Measurements from ENCODE around the gene TTLL3.

The TTLL3 gene

DNA sequence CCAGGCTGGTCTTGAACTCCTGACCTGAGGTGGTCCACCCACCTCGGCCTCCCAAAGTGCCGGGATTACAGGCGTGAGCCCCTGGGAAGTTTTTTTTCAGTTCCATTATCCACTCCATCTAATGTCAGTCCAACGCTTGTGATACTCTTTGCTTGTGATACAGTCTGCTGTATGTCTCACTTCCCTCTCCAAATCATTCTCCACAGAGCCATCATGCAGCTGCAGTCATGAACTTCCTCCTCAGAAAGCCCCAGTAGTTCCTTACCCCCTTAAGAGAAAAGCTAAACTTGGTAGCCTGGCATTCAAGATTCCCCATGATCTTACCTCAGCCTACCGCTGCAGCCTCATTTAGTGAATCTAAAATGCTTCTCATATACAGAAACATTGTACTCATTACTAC is 14.9 kb upstream of the TTLL3 start:
- H3K4me1 ChIP-seq (ENCODE audit: control insufficient read depth in 1 of 2, insufficient read depth in 2 of 2, low read length in 2 of 2): peaks cover 3% of the 10 kb centered on the region in 2 experiments

DNA sequence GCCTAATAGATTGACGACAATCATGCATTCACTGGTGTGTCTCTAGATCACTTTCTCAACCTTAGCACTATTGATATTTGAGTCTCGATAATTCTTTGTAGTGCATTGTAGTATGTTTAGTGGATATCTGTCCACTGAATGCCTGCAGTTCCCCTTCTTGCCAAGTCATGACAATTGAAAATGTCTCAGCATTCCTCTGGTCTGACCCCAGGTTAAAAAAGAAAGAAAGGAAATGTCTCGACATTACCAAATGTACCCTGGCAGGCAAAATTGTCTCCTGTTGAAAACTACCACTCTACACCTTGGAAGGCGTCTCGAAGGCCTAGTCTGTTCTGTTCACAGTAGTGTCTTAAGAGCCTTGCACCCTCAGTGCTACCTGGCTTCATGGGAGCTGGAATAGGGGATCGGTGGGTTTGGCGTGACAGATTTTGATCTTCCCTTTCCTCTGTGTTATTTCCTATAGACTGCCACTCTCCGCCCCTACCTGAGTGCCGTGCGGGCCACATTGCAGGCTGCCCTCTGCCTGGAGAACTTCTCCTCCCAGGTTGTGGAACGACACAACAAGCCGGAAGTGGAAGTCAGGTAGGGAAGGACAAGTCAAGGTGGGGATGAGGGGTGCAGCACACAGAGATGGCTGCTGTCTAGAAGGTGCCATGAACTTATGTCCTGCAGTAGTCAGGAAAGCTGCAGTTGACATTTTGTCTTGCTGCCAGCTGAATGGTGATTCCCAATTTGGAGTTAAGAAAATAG is 12.7 kb upstream of the TTLL3 start:
- Histone ChIP-seq H2BK120ac (ENCODE audit: insufficient read depth, low read length, poor library complexity) (no peak overlapping the region), H3K79me2 (ENCODE audit: control insufficient read depth, insufficient read depth, low read length, poor library complexity) (peaks cover 12% of the 10 kb centered on the region), H3K9me3 (ENCODE audit: insufficient read depth, low read depth, low read length) (no peaks in the 10 kb centered on the region), H3K27me3 (ENCODE audit: insufficient read depth, low read length) (no peaks in the 10 kb centered on the region), H4K91ac (ENCODE audit: low read depth, low read length) (no peak overlapping the region), H3K36me3 (ENCODE audit: control insufficient read depth in 1 of 2, insufficient read depth in 2 of 2, low read length in 2 of 2) (peaks cover 32 to 50% of the 10 kb centered on the region in 2 experiments), H3K4me1 (ENCODE audit: control insufficient read depth in 1 of 2, insufficient read depth in 2 of 2, low read length in 2 of 2) (no peaks in the 10 kb centered on the region), H2BK5ac (ENCODE audit: low read depth, low read length, poor library complexity) (no peak overlapping the region), H2BK12ac (ENCODE audit: low read length) (no peak overlapping the region), H3K23ac (ENCODE audit: low read length) (no peak overlapping the region), H3K4me3 (ENCODE audit: low read depth, low read length) (no peak overlapping the region), H3K79me1 (ENCODE audit: low read length) (peaks cover 11% of the 10 kb centered on the region), H2AFZ (ENCODE audit: insufficient read depth, low read length, poor library complexity) (no peak overlapping the region), H2AK5ac (ENCODE audit: low read length) (no peak overlapping the region), H3K4ac (ENCODE audit: low read depth, low read length) (no peak overlapping the region), H3K9ac (ENCODE audit: low read length) (peak overlapping the region; percentile 5), H3K27ac (ENCODE audit: low read depth, low read length) (no peak overlapping the region), H4K12ac (ENCODE audit: low read depth, low read length) (no peak overlapping the region), H3K4me2 (ENCODE audit: low read length) (no peak overlapping the region), H3K14ac (ENCODE audit: low read length) (no peak overlapping the region), H4K8ac (ENCODE audit: low read depth, low read length) (no peak overlapping the region), H3K18ac (ENCODE audit: low read length) (no peak overlapping the region)
- no peak for DNase-seq
- no CpG with 5 or more reads among the region's 12 CpGs for WGBS (ENCODE audit: extremely low coverage, insufficient coverage, insufficient read length)

More for the DNA sequence above, 14.9 kb upstream of the TTLL3 start:
- Histone ChIP-seq H3K9ac (ENCODE audit: low read length) (no peak overlapping the region), H3K27ac (ENCODE audit: low read depth, low read length) (no peak overlapping the region), H3K27me3 (ENCODE audit: insufficient read depth, low read length) (no peaks in the 10 kb centered on the region), H2BK120ac (ENCODE audit: insufficient read depth, low read length, poor library complexity) (no peak overlapping the region), H2BK12ac (ENCODE audit: low read length) (no peak overlapping the region), H3K18ac (ENCODE audit: low read length) (no peak overlapping the region), H3K9me3 (ENCODE audit: insufficient read depth, low read depth, low read length) (no peaks in the 10 kb centered on the region), H2BK5ac (ENCODE audit: low read depth, low read length, poor library complexity) (no peak overlapping the region), H4K12ac (ENCODE audit: low read depth, low read length) (no peak overlapping the region), H3K4me3 (ENCODE audit: low read depth, low read length) (no peak overlapping the region), H3K79me2 (ENCODE audit: control insufficient read depth, insufficient read depth, low read length, poor library complexity) (peaks cover 12% of the 10 kb centered on the region), H2AK5ac (ENCODE audit: low read length) (no peak overlapping the region), H3K36me3 (ENCODE audit: control insufficient read depth in 1 of 2, insufficient read depth in 2 of 2, low read length in 2 of 2) (peaks cover 22 to 37% of the 10 kb centered on the region in 2 experiments), H3K4me2 (ENCODE audit: low read length) (no peak overlapping the region), H3K4ac (ENCODE audit: low read depth, low read length) (peak overlapping the region; percentile 39), H4K91ac (ENCODE audit: low read depth, low read length) (no peak overlapping the region), H4K8ac (ENCODE audit: low read depth, low read length) (no peak overlapping the region), H3K14ac (ENCODE audit: low read length) (no peak overlapping the region), H2AFZ (ENCODE audit: insufficient read depth, low read length, poor library complexity) (no peak overlapping the region), H3K79me1 (ENCODE audit: low read length) (peaks cover 14% of the 10 kb centered on the region), H3K23ac (ENCODE audit: low read length) (no peak overlapping the region)
- WGBS (ENCODE audit: extremely low coverage, insufficient coverage, insufficient read length): no CpG with 5 or more reads among the region's 5 CpGs
- DNase-seq: no peak

DNA sequence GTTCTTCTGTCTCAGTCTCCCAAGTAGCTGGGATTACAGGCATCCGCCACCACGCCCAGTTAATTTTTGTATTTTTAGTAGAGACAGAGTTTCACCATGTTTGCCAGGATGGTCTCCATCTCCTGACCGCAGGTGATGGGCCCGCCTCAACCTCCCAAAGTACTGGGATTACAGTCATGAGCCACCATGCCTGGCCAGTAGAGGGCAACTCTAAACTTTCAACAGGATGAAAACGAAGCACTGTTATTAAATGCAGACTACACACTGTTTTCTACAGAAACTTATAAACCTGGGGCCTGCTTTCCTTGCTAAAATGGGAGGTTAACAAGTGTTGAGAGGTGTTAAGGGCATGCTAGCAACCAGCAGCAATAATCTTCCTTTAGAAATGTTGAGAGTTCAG is 9.5 kb upstream of the TTLL3 start:
- Histone ChIP-seq H3K79me2 (ENCODE audit: control insufficient read depth, insufficient read depth, low read length, poor library complexity) (no peaks in the 10 kb centered on the region), H3K4me1 (ENCODE audit: control insufficient read depth in 1 of 2, insufficient read depth in 2 of 2, low read length in 2 of 2) (no peaks in the 10 kb centered on the region), H3K4me3 (ENCODE audit: low read depth, low read length) (no peak overlapping the region), H4K8ac (ENCODE audit: low read depth, low read length) (no peak overlapping the region), H3K18ac (ENCODE audit: low read length) (no peak overlapping the region), H3K36me3 (ENCODE audit: control insufficient read depth in 1 of 2, insufficient read depth in 2 of 2, low read length in 2 of 2) (peaks cover 48 to 70% of the 10 kb centered on the region in 2 experiments), H2AK5ac (ENCODE audit: low read length) (no peak overlapping the region), H3K23ac (ENCODE audit: low read length) (no peak overlapping the region), H3K27me3 (ENCODE audit: insufficient read depth, low read length) (no peaks in the 10 kb centered on the region), H2BK12ac (ENCODE audit: low read length) (no peak overlapping the region), H2BK120ac (ENCODE audit: insufficient read depth, low read length, poor library complexity) (no peak overlapping the region), H4K91ac (ENCODE audit: low read depth, low read length) (no peak overlapping the region), H3K4me2 (ENCODE audit: low read length) (no peak overlapping the region), H4K12ac (ENCODE audit: low read depth, low read length) (no peak overlapping the region), H3K4ac (ENCODE audit: low read depth, low read length) (no peak overlapping the region), H3K27ac (ENCODE audit: low read depth, low read length) (no peak overlapping the region), H3K9ac (ENCODE audit: low read length) (no peak overlapping the region), H3K79me1 (ENCODE audit: low read length) (no peaks in the 10 kb centered on the region), H3K9me3 (ENCODE audit: insufficient read depth, low read depth, low read length) (no peaks in the 10 kb centered on the region), H3K14ac (ENCODE audit: low read length) (no peak overlapping the region), H2AFZ (ENCODE audit: insufficient read depth, low read length, poor library complexity) (no peak overlapping the region), H2BK5ac (ENCODE audit: low read depth, low read length, poor library complexity) (no peak overlapping the region)
- WGBS (ENCODE audit: extremely low coverage, insufficient coverage, insufficient read length): no CpG with 5 or more reads among the region's 5 CpGs
- DNase-seq: no peak

DNA sequence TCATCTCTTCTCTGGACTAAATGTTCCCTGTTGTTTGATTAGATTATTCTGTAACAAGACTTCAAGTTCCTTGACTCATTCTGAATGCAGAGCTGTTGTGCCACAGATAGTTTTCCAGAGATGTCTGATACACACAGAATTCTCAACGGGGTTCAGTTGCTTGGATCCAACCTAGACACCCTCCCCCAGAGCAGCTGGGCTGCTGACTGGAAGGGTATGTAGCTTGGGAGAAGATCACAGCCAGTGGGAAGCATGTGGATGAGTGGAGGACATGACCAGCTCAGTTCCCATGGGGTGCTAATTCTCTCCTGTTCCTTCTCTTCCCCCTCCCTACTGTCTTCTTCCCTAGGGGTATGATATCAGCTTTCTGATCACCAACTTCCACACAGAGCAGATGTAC is 6.6 kb upstream of the TTLL3 start:
- H3K27me3 ChIP-seq (ENCODE audit: insufficient read depth, low read length): no peaks in the 10 kb centered on the region
- no peaks in the 10 kb centered on the region for H3K79me2 ChIP-seq (ENCODE audit: control insufficient read depth, insufficient read depth, low read length, poor library complexity)

More for the DNA sequence above, 6.6 kb upstream of the TTLL3 start:
- Histone ChIP-seq H3K18ac (ENCODE audit: low read length) (no peak overlapping the region), H2AK5ac (ENCODE audit: low read length) (no peak overlapping the region), H3K14ac (ENCODE audit: low read length) (no peak overlapping the region), H3K4ac (ENCODE audit: low read depth, low read length) (no peak overlapping the region), H2BK12ac (ENCODE audit: low read length) (no peak overlapping the region), H3K4me3 (ENCODE audit: low read depth, low read length) (no peak overlapping the region), H4K8ac (ENCODE audit: low read depth, low read length) (no peak overlapping the region), H3K4me2 (ENCODE audit: low read length) (no peak overlapping the region), H3K4me1 (ENCODE audit: control insufficient read depth in 1 of 2, insufficient read depth in 2 of 2, low read length in 2 of 2) (no peaks in the 10 kb centered on the region), H3K9ac (ENCODE audit: low read length) (no peak overlapping the region), H4K91ac (ENCODE audit: low read depth, low read length) (no peak overlapping the region), H3K9me3 (ENCODE audit: insufficient read depth, low read depth, low read length) (no peaks in the 10 kb centered on the region), H2BK120ac (ENCODE audit: insufficient read depth, low read length, poor library complexity) (no peak overlapping the region), H3K36me3 (ENCODE audit: control insufficient read depth in 1 of 2, insufficient read depth in 2 of 2, low read length in 2 of 2) (peaks cover 57 to 75% of the 10 kb centered on the region in 2 experiments), H3K23ac (ENCODE audit: low read length) (no peak overlapping the region), H2BK5ac (ENCODE audit: low read depth, low read length, poor library complexity) (no peak overlapping the region), H3K27ac (ENCODE audit: low read depth, low read length) (no peak overlapping the region), H3K79me1 (ENCODE audit: low read length) (no peaks in the 10 kb centered on the region), H2AFZ (ENCODE audit: insufficient read depth, low read length, poor library complexity) (no peak overlapping the region), H4K12ac (ENCODE audit: low read depth, low read length) (no peak overlapping the region)
- no CpG with 5 or more reads among the region's 1 CpG for WGBS (ENCODE audit: extremely low coverage, insufficient coverage, insufficient read length)
- DNase-seq: no peak

Measured in trophoblast cell (in vitro differentiated cells and primary cell).